ENCODE data around the gene KIF2A.

The KIF2A gene

DNA sequence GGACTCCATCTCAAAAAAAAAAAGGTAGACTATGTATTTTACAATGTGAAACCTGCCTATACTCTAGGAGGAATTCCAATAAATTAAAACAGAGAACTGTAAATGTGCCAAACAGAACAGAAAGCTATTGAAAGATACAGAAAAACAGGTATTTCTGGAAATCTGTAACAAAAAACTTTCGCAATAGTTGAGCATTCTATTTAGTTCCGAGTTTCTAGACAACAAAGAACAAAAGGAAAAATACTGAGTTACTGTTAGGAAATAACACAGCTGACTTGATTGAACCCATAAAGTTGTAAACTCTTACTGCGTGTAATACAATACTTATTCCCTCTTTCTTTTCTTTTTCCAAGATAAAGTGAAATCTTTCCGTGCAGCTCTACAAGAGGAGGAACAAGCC, 79.1 kb downstream of the KIF2A start:
- no peak for DNase-seq (ENCODE audit: low read depth)

DNA sequence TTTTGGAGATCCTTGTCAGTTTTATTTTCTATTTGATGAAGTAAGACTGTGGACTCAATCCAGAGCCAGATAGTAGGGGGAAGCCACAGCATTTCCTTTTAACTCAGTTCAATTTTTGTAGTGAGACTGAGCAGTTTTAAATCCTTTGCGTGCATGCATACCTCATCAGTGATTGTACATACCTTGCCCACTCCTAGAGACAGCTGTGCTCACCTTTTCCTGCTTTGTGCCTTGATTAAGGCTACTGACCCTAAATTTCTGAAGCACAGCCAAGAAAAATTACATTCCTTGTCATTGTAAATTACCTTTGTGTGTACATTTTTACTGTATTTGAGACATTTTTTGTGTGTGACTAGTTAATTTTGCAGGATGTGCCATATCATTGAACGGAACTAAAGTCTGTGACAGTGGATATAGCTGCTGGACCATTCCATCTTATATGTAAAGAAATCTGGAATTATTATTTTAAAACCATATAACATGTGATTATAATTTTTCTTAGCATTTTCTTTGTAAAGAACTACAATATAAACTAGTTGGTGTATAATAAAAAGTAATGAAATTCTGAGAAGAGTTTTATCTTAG, 79.9 kb downstream of the KIF2A start:
- no peak for DNase-seq (ENCODE audit: low read depth)

DNA sequence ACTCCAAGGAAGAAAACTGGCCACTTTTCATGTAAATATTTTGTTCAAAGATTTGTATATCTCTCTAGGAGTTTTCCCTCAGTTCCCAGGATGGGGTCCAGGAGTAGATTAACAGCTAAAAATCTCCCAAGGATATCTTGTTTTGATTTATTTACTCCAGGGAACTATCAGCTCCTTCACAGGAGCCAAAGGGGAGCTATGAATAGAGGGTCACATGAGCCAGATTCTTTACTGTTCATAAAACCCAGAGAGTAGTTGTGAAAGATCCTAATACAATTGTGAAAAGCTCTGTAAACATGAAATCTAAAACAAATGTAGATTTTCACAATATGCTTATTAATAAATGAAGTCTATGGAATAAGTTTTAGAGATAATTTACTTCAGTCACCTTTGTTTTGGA, 80.8 kb downstream of the KIF2A start:
- no peak for DNase-seq (ENCODE audit: low read depth)

DNA sequence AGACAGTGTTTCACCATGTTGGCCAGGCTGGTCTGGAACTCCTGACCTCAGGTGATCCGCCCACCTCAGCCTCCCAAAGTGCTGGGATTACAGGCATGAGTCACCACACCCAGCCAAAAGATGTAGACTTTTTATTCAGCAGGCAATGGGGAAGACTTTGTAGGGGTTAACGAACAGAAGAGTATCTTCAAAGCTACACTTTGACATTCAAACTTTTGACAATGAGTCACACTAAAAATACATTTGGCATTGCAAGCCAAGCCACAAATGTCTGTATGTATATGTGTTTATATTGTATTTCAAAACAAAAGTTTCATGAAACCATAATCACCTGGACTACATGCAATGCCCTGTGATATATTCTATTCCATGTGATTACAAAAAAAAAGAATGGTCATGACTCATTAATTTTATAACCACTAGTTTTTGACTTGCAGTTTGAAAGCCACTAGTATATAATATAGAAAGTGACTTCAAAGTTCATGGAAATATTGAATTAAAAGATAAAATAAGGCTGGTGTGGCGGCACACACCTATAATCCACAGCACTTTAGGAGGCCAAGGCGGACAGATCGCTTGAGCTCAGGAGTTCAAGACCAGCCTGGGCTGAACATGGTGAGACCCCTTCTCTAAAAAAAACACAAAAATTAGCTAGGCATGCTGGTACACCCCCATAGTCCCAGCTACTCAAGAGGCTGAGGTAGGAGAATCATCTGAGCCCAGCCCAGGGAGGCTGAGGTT, 89.4 kb downstream of the KIF2A start:
- DNase-seq (ENCODE audit: low read depth) = no peak

DNA sequence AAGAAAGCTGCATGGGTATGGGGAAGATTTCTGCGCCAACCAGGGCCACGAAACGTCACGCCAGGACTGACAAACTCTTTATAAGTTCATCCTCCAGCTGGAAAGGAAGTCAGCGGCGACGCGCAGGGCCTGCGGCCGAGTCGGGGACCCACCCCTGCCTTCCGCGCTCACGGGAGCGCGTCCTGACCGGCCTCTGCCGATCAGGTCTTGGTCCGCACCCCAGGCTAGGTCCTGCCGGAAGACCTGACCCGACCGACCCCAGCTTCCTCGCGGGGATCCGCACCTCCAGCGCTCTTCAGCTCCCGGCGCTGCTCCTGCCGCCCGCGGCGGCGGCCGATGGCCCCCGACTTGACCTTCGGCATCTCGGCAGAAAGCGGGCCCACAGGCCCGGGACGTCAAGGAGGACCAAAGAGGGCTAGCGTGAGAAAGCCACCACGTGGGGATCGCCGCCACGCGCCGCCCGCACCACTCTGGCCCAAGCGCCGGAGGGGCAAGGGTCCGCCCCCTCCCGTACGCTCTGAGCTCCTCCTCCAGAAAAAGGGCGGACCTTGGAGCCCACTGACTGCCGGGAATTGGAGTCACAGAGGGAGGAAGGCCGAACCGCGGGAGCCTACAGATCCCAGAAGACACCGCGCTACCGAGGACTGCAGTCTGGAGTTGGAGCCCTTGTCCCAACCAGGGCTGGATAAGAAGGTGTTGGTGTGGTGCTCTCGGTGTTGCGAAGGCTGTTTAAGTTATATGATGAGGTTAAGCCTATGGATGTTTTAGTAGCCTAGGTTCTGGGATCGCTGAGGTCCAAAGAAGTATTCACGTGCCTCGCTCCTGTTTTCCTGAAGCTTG, 97.6 kb downstream of the KIF2A start, which contains the start of gene DIMT1:
Gene DIMT1, minus strand, starts transcription at position 495 of the 840 bp plus-strand sequence. Its CDS starts 133 bp downstream, at position 362.
- DNase-seq (ENCODE audit: low read depth) = peak; percentile 84

DNA sequence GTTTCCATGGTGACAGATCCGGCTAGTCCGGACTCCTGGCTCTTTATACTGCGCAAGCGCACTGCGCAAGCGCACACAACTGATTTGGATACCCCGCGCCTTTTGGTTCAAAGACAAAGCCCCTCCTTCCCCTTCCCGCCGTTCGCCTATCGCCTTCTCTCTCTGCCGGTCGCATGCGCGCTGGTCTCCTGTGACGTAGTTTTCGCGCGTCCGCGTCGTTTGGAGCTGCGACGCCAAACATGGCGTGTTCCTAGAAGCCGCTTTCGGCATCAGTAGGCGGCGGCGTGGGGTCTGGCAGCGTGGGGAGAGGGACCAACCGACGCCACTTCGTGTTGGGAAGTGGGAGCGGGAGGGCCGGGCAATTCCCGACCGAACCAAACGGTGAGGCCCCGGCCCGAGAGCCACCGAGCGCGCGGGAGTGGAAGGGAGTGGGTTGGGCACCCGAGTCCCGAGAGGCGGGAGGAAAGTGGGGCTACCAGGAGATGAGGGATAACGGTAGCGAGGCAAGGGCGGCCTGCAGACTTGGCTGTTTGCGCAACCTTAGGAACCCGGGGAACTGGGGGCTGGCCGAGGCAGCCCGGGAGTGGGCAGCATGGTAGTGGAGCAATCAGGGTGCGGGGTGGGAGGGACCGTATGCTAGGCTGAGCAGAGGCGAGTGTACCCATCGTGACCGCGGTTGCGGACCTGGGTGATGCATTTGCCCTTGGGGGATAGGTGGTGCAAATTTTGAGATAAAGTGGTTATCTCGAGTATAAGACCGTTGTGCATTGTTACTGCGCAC, 106.7 kb downstream of the KIF2A start, which contains the start of gene IPO11:
Gene IPO11, plus strand, starts transcription at position 215 of the 781 bp plus-strand sequence. CDS start 24,517 bp downstream, outside the sequence.
- DNase-seq (ENCODE audit: low read depth) = peak; percentile 98

DNA sequence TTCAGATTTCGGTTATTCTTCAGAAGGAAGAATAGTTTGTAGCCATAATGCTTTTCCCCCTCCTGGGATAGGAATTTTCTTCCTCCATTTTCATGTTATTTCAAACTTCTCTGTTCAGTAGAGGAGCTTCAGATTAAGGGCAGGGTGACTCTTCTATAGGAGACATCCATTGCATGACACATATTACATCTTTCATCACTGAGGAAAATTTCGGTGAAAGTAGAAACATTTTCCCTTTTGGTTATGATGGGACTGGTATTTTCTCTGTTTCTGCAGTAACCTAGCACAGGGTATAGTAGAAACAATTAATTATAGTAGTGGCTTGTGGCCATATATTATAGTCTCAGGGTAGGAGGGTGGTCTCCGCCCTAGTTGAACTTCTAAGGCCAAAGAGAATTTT, 107.7 kb downstream of the KIF2A start:
- DNase-seq (ENCODE audit: low read depth) = no peak

DNA sequence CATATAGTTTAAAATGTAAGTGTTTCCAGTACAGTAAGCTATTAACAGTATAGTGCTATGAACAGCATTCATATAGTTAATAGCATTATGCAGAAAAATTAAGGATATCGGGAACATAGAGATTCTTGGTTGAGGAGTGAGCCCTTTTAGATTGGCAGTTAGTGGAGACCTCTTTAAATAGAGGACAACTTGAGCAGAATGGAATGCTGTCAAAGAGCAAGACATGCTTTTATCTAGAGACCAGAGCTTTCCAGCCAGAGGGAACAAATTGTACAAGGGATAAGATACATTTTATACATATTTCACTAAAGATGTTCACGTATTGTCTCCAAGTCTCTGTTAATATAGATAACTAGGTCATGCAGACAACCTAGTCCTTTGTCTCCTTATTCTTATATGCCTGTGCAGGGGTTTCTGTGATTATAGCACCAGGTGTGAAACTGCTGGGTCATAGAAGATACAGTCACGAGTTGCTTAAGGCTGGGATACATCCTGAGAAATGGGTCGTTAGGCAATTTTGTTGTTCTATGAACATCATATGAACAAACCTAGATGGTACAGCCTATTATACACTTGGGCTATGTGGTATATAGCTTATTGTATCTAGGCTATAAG, 112.6 kb downstream of the KIF2A start:
- DNase-seq (ENCODE audit: low read depth) = no peak

DNA sequence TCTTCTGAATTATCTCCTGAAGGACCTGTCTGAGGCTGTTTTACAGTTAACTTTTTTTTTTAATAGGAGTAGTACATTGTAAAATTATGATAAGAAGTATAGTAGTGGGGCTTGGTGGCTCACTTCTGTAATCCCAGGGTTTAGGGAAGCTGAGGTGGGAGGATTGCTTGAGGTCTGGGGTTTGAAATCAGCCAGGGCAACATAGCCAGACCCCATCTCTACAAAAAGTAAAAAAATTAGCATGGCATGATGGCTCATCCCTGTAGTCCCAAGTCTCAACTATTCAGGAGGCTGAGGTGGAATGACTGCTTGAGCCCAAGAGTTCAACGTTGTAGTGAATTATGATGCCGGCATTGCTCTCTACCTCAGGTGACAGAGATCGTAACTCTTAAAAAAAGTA, 113.6 kb downstream of the KIF2A start:
- no peak for DNase-seq (ENCODE audit: low read depth)

DNA sequence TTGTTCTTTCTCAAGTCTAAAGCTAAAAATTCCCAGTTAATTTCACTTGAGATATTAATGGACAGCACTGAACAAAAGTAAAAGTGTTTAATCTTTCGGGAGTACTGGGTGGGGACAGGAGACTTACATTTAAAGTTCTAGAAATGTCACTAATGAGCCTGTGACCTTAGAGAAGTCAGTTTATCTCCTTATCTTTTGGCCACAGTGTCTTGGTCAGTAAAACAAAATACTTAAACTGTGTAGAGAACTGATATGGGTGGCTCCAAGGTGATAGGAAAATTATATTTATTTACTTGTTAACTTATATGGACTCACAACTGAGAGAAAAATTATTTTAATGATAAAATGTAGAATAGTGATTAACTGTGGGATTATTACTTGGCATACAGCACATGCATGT, 115.4 kb downstream of the KIF2A start:
- no peak for DNase-seq (ENCODE audit: low read depth)

DNA sequence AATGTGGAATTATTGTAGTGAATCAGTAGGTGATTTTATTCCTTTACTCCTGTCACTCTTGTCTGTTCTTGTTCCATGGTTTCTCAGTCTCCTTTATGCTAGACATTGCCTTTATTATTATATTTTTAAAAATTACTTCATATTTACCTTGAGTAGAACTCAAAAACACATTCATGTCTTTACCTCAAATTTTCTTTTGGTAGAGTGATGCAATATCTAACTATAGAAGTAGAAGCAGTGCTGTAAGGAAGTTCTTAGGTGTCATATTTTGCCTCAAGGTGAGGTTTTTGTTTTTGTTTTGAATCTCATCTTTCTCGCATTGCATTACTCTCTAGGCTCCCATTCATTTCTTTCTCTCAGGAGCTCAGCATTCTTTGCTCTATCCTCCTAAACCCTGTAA, 118.8 kb downstream of the KIF2A start:
- DNase-seq (ENCODE audit: low read depth) = no peak

DNA sequence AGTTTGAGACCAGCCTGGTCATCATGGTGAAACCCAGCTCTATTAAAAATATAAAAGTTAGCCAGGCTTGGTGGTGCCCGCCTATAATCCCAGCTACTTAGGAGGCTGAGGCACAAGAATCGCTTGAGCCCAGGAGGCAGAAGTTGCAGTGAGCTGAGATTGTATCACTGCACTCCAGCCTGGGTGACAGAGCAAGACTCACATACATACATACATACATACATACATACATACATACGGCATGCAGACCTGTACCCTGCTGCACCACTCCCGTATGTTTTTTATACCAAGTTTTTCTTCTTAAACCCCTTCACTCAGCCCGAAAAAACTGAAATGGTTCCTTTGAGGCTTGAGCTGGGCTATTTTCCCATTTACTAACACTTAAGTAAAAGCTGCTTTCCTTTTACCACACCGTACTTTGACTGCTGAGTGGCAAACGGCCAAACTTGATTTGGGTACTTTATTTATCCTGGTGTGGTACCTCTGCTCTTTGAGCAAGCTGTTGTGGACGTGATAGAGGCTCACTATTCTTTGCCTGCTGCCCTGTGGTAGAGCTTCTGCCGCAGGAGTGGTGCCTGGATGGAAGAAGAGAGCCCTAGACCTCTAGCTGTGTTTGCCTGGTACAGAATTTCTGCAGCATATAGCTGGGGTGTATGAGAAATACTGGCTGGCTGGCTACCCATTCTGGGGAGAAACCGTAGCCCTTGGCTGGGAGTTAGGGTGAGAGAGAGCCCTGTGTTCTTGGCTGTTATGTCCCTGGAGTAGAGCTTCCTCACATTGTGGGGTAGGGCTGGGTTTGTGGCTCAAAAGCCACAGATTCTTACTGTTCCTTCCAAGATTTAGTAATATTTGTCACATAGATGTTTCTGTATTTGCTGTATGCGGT, 126.0 kb downstream of the KIF2A start:
- no peak for DNase-seq (ENCODE audit: low read depth)

DNA sequence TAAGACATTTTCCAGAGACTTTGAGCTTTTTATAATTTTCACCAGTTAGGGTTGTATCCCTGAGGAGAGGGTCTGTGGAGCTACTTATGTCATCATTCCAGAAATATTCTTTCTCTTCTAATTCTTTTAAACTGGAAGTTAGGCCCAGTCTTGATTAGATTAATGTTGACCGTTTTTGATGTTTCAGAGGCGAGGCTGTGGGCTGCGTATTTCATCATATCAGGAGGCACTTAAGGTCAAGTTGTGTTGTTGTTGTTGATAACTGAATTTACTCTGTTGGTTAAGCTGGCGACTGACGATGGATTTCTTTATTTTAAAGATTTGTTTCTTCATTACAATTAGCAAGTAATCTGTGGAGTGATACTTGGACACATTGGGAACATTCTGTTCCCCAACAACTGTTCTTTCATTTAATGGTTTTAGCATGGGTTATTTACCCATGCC, 126.6 kb downstream of the KIF2A start:
- DNase-seq (ENCODE audit: low read depth) = no peak
